Motor neuron (in vitro differentiated cells): ENCODE measurements around the gene PEX5L. TPM values are rescaled to one million over a fixed set of nuclear protein-coding genes. Genes with fewer than 3 reads are reported as not detected.
A peak's percentile ranks its signal among the peaks of the same experiment; 100 is the strongest.

ENCODE experiments used
- ATAC-seq, 8 experiments: fragments of 200-7000 bp; cut with Tn5 transposase; replicated peaks in 6 of 8; 2 replicates each; pipeline ENCODE4 v1.8.0; 2021; ENCODE audit warnings: mild to moderate bottlenecking in 8 of 8, moderate library complexity in 8 of 8
- H3K27ac ChIP-seq, 2 donors: fragments of 250-450 bp; sonication (Bioruptor Pico); 2 replicates each; pipeline ENCODE4 v1.9.0; 2021; ENCODE audit warnings: antibody characterized with exemption in 2 of 2, mild to moderate bottlenecking in 2 of 2, moderate library complexity in 1 of 2
- H3K4me1 ChIP-seq, 2 donors: fragments of 250-450 bp; sonication (Bioruptor Pico); replicated peaks in 1 of 2; 2 replicates each; pipeline ENCODE4 v1.6.1; 2021; ENCODE audit warnings: antibody characterized with exemption in 2 of 2, mild to moderate bottlenecking in 2 of 2, moderate library complexity in 1 of 2
- H3K4me3 ChIP-seq, 5 donors: fragments of 250-450 bp; sonication (Bioruptor Pico); 2 replicates each; pipeline ENCODE4 v1.9.0; 2021; ENCODE audit warnings: antibody characterized with exemption in 5 of 5, mild to moderate bottlenecking in 5 of 5, moderate library complexity in 4 of 5
- WGBS, 10 experiments: fragments of 450-650 bp; shearing (Covaris generic); methylation state at CpG; one replicate each; pipeline ENCODE4 v1.0.0; 2022; 5-methylcytosine and 5-hydroxymethylcytosine counted together
- in situ Hi-C, 9 experiments: fragments of 400-800 bp; cut with MboI; loops; one replicate each; pipeline ENCODE4 v1.15.0; 2021; ENCODE audit warnings: low sequenced_read_pairs in 9 of 9, low pct_unique_long_range_greater_than_20kb in 2 of 9; ENCODE audit not compliant: unreplicated experiment in 9 of 9
- total RNA-seq, 8 experiments: library from RNA; unstranded; fragments of 300-600 nt; gene quantifications; 2 replicates each; pipeline versions ENCODE4 v1.2.3 to v1.2.4, GENCODE V29; 2022

Gene PEX5L
- total RNA-seq, 8 experiments from 2014 or later: 3.6 to 76.9 (median 9.1) TPM

DNA sequence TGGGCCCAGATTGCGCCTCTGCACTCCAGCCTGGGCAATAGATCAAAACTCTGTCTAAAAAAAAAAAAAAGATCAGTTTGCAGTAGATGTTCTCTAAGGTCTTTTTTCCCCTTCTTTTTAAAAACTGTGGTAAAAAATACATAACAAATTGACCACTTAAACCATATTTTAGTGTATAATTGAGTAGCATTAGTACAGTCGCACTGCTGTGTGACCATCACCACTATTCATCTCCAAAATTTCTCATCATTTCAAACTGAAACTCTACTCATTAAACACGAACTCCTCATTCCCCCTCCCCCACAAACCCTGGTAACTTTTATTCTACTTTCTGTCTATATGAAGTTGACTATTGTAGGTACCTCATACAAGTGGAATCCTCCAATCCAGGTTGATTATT, 160.3 kb downstream of the PEX5L start:
- Histone ChIP-seq H3K27ac (no peak overlapping the region), H3K4me3 (no peak overlapping the region), H3K4me1 (peaks cover 0 to 10% of the 10 kb centered on the region in 2 donors)
- ATAC-seq: no peak
- in situ Hi-C loops: no loop called here
- 0 to 100% (median 90%) methylated on average over 1 to 3 of the region's 3 CpGs; no CpG with 5 or more reads in 1 of the 10 experiments for WGBS, 10 experiments

DNA sequence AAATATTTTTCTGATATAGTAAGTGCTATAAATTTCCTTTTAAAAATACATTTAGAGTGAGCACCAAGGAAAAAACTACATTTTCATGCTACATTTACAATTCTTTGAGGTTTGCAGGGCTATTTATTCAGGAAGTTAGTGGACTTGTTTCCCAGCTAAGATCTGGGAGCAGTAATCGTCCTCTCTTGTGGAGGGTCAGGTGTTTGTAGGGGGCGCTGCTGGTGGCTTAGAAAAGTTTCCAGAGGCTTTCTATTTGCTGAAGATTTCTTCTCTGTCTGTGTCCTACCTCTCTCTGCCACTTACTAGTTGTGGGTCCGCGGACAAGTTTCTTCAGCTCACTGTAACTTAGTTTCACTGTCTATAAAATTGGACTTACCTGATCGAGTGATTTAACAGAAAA, 163.9 kb downstream of the PEX5L start:
- 21 to 93% (median 80%) methylated on average over 2 to 5 of the region's 5 CpGs; no CpG with 5 or more reads in 1 of the 10 experiments for WGBS, 10 experiments

DNA sequence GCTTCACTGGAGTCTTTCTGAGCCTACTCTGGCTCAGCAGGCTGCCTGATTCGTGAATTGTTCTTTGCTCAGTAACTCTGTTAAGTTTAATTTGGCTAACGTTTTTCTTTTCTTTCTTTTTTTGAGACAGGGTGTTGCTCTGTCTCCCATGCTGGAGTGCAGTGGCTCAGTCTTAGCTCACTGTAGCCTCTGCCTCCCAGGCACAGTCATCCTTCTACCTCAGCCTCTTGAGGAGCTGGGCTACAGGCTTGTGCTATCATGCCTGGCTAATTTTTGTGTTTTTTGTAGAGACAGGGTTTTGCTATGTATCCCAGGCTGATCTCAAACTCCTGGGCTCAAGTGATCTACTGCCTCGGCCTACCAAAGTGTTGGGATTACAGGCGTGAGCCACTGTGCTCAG, 165.0 kb downstream of the PEX5L start:
- Histone ChIP-seq H3K4me1 (no peaks in the 10 kb centered on the region), H3K4me3 (no peak overlapping the region), H3K27ac (no peak overlapping the region)
- 11 to 80% (median 62%) methylated on average over 2 to 4 of the region's 4 CpGs for WGBS, 10 experiments
- ATAC-seq: no peak
- in situ Hi-C loops: no loop called here

More for the DNA sequence above, 163.9 kb downstream of the PEX5L start:
- in situ Hi-C loops: no loop called here
- no peak for ATAC-seq
- Histone ChIP-seq H3K27ac (no peak overlapping the region), H3K4me3 (no peak overlapping the region), H3K4me1 (no peaks in the 10 kb centered on the region)

DNA sequence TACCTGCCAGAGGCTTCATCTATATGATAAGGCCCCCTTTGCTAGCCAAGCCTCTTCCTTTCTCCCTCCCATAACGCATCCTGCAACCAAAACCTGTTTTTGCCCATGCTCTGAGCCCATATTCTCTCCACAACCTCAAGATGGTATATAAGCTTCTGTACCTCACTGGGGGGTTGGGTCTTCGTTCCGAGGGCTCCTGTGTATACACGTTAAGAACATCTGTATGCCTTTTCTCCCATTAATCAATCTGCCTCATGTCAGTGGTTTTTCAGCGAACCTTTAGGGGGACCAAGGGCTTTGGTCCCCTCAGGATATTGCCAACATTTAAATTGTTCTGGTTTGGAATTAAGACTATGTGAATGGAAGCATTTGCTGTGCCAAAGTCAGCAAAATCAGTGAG, 168.0 kb downstream of the PEX5L start:
- Histone ChIP-seq H3K27ac (no peak overlapping the region), H3K4me1 (no peaks in the 10 kb centered on the region), H3K4me3 (no peak overlapping the region)
- in situ Hi-C loops: no loop called here
- WGBS, 10 experiments: 38 to 88% (median 76%) methylated on average over 1 to 5 of the region's 5 CpGs
- no peak for ATAC-seq

DNA sequence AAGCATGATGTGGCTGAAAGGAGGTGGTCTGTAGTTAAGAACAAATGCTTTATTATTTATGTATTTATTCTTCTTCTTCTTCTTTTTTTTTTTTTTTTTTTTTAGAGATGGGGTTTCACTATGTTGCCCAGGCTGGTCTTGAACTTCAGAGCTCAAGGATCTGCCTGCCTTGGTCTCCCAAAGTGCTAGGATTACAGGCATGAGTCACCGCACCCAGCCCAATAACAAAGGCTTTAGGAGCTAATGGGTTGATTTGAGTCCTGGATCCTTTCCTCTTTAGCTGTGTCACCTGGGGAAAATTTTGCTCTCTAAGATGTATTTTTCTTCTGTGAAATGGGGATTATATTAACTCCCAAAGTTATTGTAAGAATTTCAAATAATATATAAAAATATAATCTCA, 168.8 kb downstream of the PEX5L start:
- no peak overlapping the region for H3K27ac ChIP-seq
- no peak for ATAC-seq
- in situ Hi-C loops: no loop called here
- H3K4me3 ChIP-seq: no peak overlapping the region
- no peaks in the 10 kb centered on the region for H3K4me1 ChIP-seq
- WGBS, 10 experiments: 40 to 100% (median 100%) methylated on average over 1 of the region's 1 CpG; no CpG with 5 or more reads in 4 of the 10 experiments

DNA sequence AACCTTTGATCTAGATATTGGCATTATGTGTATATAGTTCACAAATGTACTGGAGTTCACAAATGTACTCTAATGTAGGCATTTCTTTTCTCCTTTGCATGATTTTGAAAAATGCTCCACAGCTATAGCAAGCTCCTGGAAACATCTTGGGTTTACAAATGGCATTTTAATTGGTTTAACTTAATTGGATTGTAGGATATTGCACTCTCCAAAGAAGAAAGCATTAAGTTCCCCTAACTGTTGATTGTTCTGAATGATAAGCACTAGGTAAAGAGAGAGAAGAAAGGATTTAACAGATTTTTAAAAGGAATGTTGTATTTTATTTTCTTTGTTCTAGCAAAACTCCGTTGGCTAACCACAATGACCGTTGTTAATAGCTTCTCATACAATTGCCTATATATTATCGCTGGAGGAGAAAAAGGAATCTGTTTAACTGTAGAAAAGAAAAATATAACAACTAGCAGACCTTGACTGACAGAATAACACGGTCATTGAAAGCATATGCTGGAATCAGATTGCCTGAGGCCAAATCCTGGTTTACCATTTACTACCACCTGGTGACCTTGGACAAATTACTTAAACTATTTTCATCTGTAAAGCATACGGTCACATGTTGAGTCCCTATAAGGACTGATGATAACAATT, 170.8 kb downstream of the PEX5L start:
- H3K4me1 ChIP-seq: no peaks in the 10 kb centered on the region
- no peak overlapping the region for H3K4me3 ChIP-seq
- ATAC-seq: no peak
- H3K27ac ChIP-seq: no peak overlapping the region
- in situ Hi-C loops: no loop called here
- 33 to 96% (median 68%) methylated on average over 3 to 5 of the region's 5 CpGs for WGBS, 10 experiments

DNA sequence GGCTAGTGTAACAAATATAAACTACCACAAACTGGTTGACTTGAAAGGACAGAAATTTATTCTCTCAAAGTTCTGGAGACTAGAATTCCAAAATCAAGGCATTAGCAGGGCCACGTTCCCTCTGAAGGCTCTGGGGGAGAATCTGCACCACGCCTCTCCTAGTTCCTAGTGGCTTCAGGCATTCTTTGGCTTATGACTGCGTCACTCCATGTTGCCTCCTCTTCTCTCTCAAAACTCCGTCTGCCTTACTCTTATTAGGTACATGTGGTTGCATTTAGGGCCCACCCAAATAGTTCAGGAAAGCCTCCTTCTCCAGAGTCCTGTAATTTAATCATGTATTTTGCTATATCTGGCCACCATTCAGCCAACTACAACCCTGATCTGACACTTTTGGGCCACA, 174.8 kb downstream of the PEX5L start:
- H3K4me1 ChIP-seq: no peaks in the 10 kb centered on the region
- peak in 2 of 8 experiments; percentile 65 to 75 for ATAC-seq
- no peak overlapping the region for H3K4me3 ChIP-seq
- H3K27ac ChIP-seq: no peak overlapping the region
- in situ Hi-C loops: no loop called here
- 0 to 100% (median 94%) methylated on average over 1 to 4 of the region's 4 CpGs; no CpG with 5 or more reads in 3 of the 10 experiments for WGBS, 10 experiments

DNA sequence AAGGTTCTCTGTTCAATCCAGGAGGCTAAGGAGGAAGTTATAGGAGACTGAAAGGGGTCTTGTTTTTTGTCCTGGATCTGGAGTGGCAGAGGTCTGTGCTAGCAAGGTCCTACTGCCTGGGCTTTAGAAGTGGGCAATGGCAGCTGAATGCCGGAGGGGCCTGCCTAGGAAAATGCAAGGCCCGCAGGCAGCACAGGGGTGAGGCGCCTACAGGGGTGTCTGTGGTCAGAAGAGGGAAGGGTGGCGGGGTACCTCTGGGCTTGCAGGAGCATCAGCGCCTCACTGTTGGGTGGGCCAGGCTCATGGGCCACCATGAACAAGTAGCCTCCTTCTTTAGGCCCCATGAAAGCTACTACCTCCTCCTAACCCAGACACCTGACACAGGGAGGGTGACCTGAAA, 175.4 kb downstream of the PEX5L start:
- H3K27ac ChIP-seq: no peak overlapping the region
- in situ Hi-C loops: no loop called here
- H3K4me3 ChIP-seq: no peak overlapping the region
- 63 to 100% (median 95%) methylated on average over 1 to 4 of the region's 5 CpGs; no CpG with 5 or more reads in 4 of the 10 experiments for WGBS, 10 experiments
- ATAC-seq: no peak
- no peaks in the 10 kb centered on the region for H3K4me1 ChIP-seq

DNA sequence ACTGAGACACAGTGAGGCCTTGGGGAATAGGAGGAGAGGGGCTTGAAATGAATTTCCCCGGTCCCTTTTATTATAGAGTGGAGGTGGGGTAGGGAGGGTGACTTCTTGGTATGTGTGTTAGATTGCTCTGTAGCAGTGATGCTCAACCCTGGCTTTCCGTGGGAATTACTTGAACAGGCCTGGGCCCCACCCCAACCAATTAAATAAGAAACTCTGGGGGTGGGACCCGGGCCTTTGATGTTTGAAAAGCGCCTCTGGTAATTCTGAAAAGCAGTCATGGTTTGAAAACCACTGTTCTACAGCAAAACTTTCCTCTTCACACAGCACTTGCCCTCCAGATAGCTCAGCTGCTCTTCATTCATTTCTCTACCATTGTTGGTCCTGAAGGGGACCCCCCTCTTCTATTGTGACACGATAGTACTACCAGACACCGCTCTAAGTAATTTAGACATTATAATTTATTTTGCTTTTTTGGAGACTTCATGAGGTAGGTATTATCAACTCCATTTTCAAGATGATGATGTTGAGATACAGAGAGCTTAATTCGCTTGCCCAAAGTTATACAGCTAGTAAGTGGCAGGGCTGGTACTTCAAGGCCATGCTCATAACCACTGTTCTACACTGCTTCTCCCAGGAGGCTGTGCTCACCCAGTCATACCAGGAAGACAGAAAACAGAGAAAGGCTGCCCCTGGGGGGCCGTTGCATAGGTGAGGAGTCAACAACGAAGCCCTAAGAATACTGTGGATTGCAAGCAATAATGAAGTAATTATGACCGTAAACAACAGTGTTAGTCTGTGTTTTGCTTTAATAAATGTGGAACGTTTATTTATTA, 176.2 kb downstream of the PEX5L start:
- ATAC-seq: no peak
- H3K27ac ChIP-seq: no peak overlapping the region
- no peak overlapping the region for H3K4me3 ChIP-seq
- H3K4me1 ChIP-seq: no peaks in the 10 kb centered on the region
- in situ Hi-C loops: no loop called here
- 34 to 92% (median 71%) methylated on average over 2 to 10 of the region's 11 CpGs for whole genome bisulfite sequencing, 10 experiments

DNA sequence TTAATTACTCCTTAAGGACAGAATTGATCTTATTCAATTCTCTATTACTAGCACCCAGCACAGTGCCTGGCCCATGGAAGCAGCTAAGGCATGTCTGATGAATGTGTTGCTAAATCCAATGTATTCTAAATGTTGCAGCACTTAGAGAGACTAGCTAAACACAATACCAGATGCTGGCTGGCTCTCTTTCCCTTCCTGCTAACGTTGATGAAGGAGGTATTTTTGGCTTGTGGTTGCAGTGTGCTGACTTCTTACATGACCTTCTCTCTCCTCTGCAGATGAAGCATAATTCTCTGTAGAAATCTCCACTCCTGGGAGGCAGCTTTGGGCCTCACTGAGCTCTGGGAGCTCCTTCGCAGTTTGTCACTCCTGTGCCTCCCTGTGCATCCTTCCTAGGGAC, 183.6 kb downstream of the PEX5L start:
- no peak for ATAC-seq
- H3K4me1 ChIP-seq: no peaks in the 10 kb centered on the region
- 0 to 100% (median 89%) methylated on average over 1 to 2 of the region's 2 CpGs; no CpG with 5 or more reads in 3 of the 10 experiments for WGBS, 10 experiments
- H3K27ac ChIP-seq: no peak overlapping the region
- in situ Hi-C loops: no loop called here
- no peak overlapping the region for H3K4me3 ChIP-seq

DNA sequence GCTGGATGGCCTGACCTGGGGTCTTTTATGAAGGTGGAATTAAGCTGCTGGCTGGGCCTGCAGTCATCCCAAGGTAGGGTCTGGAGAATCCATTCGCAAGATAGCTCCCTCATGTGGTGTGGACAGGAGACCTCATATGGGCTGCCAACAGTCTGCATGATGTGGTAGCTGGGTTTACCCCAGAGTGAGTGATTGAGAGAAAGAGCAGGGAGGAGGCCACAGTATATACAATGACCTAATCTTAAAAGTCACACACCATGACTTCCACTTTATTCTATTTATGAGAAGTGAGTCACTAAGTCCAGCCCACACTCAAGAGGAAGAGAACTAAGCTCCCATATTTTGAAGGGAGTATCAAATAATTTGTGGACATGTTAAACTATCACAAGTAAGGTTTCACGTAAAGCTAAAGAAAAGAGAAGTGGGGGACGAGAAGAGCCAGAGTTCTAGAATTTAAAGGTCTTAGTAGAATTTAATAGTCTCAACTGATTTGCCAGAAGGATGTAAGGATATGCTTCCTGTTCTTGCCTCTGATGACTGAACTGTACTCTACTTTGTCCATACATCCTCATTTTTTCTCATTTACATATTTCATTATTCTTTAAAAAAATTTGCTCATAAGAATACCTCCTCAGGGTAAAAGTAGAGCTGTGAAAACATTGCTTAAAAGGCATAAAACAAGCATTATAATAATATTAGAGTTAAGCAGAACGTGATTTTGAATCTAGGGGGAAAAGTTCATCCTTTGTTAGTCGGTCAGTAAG, 184.4 kb downstream of the PEX5L start:
- Histone ChIP-seq H3K4me3 (no peak overlapping the region), H3K4me1 (no peaks in the 10 kb centered on the region), H3K27ac (no peak overlapping the region)
- 13 to 100% (median 74%) methylated on average over 2 to 5 of the region's 5 CpGs; no CpG with 5 or more reads in 1 of the 10 experiments for WGBS, 10 experiments
- ATAC-seq: peak in 4 of 8 experiments; percentile 49 to 99 (median 90)
- in situ Hi-C loops: no loop called here

DNA sequence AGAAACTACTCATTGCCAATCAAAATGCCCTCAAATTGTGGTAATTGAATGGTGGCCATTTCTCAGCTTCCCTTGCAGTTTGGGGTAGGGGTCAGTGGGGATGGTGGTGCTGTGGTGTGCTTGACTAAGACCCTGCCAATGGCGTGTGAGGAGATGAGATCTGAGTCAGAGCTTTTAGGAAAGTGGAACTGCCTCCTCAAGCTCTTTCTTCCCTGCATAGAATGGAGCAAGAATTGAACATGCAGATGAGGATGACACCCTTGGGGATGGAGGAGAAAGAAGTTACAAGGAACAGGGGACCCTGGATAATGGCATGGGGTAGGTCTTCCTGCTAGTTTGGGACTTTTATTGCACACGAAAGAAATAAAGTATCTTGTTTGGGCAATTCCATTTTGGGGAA, 188.0 kb downstream of the PEX5L start:
- Histone ChIP-seq H3K27ac (no peak overlapping the region), H3K4me1 (no peaks in the 10 kb centered on the region), H3K4me3 (no peak overlapping the region)
- no peak for ATAC-seq
- in situ Hi-C loops: no loop called here
- WGBS, 10 experiments: 0 to 100% (median 88%) methylated on average over 1 to 2 of the region's 2 CpGs; no CpG with 5 or more reads in 3 of the 10 experiments

DNA sequence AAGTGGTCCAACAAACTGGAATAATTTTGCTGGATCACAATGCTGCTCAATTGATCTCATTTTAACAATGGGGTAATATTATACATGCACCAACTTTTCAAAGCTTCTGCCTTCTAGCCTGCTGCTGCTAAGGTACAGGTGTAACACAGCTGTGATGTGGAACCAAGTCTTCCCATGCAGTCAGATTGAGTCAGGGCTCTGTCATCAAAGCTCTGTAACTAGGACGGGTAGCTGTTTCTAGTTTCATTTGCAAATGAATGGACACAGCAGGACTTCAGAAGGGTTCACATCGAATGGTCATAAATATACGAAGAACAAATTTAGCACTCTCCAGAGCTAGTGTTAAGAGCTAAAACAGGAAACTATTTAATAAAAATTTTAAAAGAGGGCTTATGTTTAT, 194.7 kb downstream of the PEX5L start:
- H3K27ac ChIP-seq: no peak overlapping the region
- in situ Hi-C loops: no loop called here
- no peak for ATAC-seq
- H3K4me1 ChIP-seq: no peaks in the 10 kb centered on the region
- 0 to 85% (median 30%) methylated on average over 1 to 3 of the region's 3 CpGs; no CpG with 5 or more reads in 1 of the 10 experiments for WGBS, 10 experiments
- H3K4me3 ChIP-seq: no peak overlapping the region
